IMR-90 (cell line): Measurements from ENCODE around the gene PAEP. TPM values are rescaled to one million over a fixed set of nuclear protein-coding genes. Genes with fewer than 3 reads are reported as not detected.

ENCODE experiments used
- ATAC-seq: fragments of 200-7000 bp; cut with Tn5 transposase; 2 replicates; pipeline ENCODE4 v1.9.1; 2020; ENCODE audit warnings: low read depth, mild to moderate bottlenecking, moderate library complexity
- BruUV-seq: library from RNA; stranded (reverse); fragments of 400-500 nt; replicated peaks from 2 replicates; lab custom pipeline; 2021; lab: Mats Ljungman, UMichigan
- CTCF ChIA-PET: fragments of 300-600 bp; formaldehyde crosslinking; extraction: SDS; loops from one replicate; lab custom pipeline; 2021; ENCODE audit warnings: antibody characterized with exemption; lab: Yijun Ruan, JAX
- POLR2A ChIA-PET: fragments of 300-600 bp; sonication (Branson Sonifier 250); formaldehyde crosslinking; loops from one replicate; lab custom pipeline; 2022; ENCODE audit warnings: antibody characterized with exemption; ENCODE audit not compliant: unreplicated experiment; lab: Charles Lee
- DNase-seq: peaks from one replicate; pipeline ENCODE4 v3.0.0; 2013
- H2AFZ ChIP-seq: replicated peaks from 2 replicates; pipeline ENCODE3; 2013; ENCODE audit warnings: low read length, mild to moderate bottlenecking; ENCODE audit not compliant: poor library complexity
- H2AK5ac ChIP-seq: 2 replicates; pipeline ENCODE4 v1.6.1; 2013; ENCODE audit warnings: low read depth, low read length, inconsistent platforms
- H2AK9ac ChIP-seq: replicated peaks from 2 replicates; pipeline ENCODE3; 2013; ENCODE audit warnings: mild to moderate bottlenecking, low read depth, low read length, moderate library complexity; ENCODE audit not compliant: poor library complexity
- H2BK120ac ChIP-seq: 2 replicates; pipeline ENCODE4 v1.6.1; 2013; ENCODE audit warnings: low read depth, low read length, inconsistent platforms
- H2BK15ac ChIP-seq: 3 replicates; pipeline ENCODE4 v1.6.1; 2013; ENCODE audit warnings: low read depth, low read length, inconsistent platforms
- H2BK20ac ChIP-seq: 2 replicates; pipeline ENCODE4 v1.6.1; 2013; ENCODE audit warnings: low read depth, mild to moderate bottlenecking, inconsistent platforms, low read length, moderate library complexity
- H2BK5ac ChIP-seq: 2 replicates; pipeline ENCODE4 v1.6.1; 2013; ENCODE audit warnings: mild to moderate bottlenecking, low read depth, low read length, inconsistent platforms; ENCODE audit not compliant: poor library complexity, severe bottlenecking
- H3K14ac ChIP-seq: replicated peaks from 2 replicates; pipeline ENCODE4 v1.6.1; 2013; ENCODE audit warnings: low read depth, low read length, inconsistent platforms
- H3K18ac ChIP-seq: 2 replicates; pipeline ENCODE4 v1.6.1; 2013; ENCODE audit warnings: low read depth, low read length, control low read depth
- H3K23ac ChIP-seq: 2 replicates; pipeline ENCODE4 v1.6.1; 2013; ENCODE audit warnings: low read depth, low read length, inconsistent platforms
- H3K27ac ChIP-seq: 2 replicates; pipeline ENCODE4 v1.5.1; 2013; ENCODE audit warnings: mild to moderate bottlenecking, control low read depth, low read length; ENCODE audit not compliant: insufficient read depth
- H3K27me3 ChIP-seq: 2 replicates; pipeline ENCODE4 v1.6.1; 2013; ENCODE audit warnings: low read length; ENCODE audit not compliant: control insufficient read depth, insufficient read depth
- H3K36me3 ChIP-seq: 2 replicates; pipeline ENCODE4 v1.6.1; 2013; ENCODE audit warnings: low read length, mixed read lengths; ENCODE audit not compliant: control insufficient read depth, insufficient read depth
- H3K4ac ChIP-seq: 2 replicates; pipeline ENCODE4 v1.6.1; 2013; ENCODE audit warnings: low read depth, low read length, inconsistent platforms
- H3K4me1 ChIP-seq: 2 replicates; pipeline ENCODE4 v1.6.1; 2013; ENCODE audit warnings: low read length, mixed read lengths; ENCODE audit not compliant: control insufficient read depth, insufficient read depth
- H3K4me2 ChIP-seq: 2 replicates; pipeline ENCODE4 v1.6.1; 2013; ENCODE audit warnings: low read depth, mild to moderate bottlenecking, control low read depth, low read length, moderate library complexity
- H3K4me3 ChIP-seq: 2 replicates; pipeline ENCODE4 v1.5.1; 2013; ENCODE audit warnings: low read depth, mild to moderate bottlenecking, control low read depth, low read length, moderate library complexity; ENCODE audit not compliant: insufficient read depth
- H3K56ac ChIP-seq: 2 replicates; pipeline ENCODE4 v1.6.1; 2013; ENCODE audit warnings: low read length, inconsistent platforms; ENCODE audit not compliant: insufficient read depth; ENCODE audit errors: extremely low read depth
- H3K79me1 ChIP-seq, 2 experiments: 2 replicates each; pipeline ENCODE4 v1.6.1; 2013; ENCODE audit warnings: low read length in 2 of 2, inconsistent platforms in 1 of 2, low read depth in 1 of 2
- H3K9ac ChIP-seq: 2 replicates; pipeline ENCODE4 v1.6.1; 2013; ENCODE audit warnings: low read depth, low read length, control low read depth
- H3K9me1 ChIP-seq: 2 replicates; pipeline ENCODE4 v1.6.1; 2013; ENCODE audit warnings: low read length, inconsistent platforms; ENCODE audit not compliant: insufficient read depth
- H3K9me3 ChIP-seq: 2 replicates; pipeline ENCODE4 v1.6.1; 2013; ENCODE audit warnings: low read length; ENCODE audit not compliant: control insufficient read depth, insufficient read depth
- H4K20me1 ChIP-seq: 2 replicates; pipeline ENCODE4 v1.6.1; 2013; ENCODE audit warnings: low read length, inconsistent platforms; ENCODE audit not compliant: insufficient read depth
- H4K5ac ChIP-seq: 2 replicates; pipeline ENCODE4 v1.6.1; 2013; ENCODE audit warnings: mild to moderate bottlenecking, low read depth, low read length, control low read depth
- H4K8ac ChIP-seq, 2 experiments: 2 replicates each; pipeline ENCODE4 v1.6.1; 2013; ENCODE audit warnings: low read depth in 2 of 2, low read length in 2 of 2, control low read depth in 1 of 2, inconsistent platforms in 1 of 2
- H4K91ac ChIP-seq: 2 replicates; pipeline ENCODE4 v1.6.1; 2013; ENCODE audit warnings: low read depth, low read length, inconsistent platforms; ENCODE audit not compliant: insufficient read depth
- CEBPB ChIP-seq: IDR thresholded peaks from 2 replicates; pipeline ENCODE4 v1.6.1; 2012; ENCODE audit warnings: low read depth, low read length, improper control_type of control experiment
- CHD1 ChIP-seq: IDR thresholded peaks from 2 replicates; pipeline ENCODE4 v1.6.1; 2012; ENCODE audit warnings: low read depth, low read length, improper control_type of control experiment
- ELK1 ChIP-seq: fragments of 150-350 bp; IDR thresholded peaks from 2 replicates; pipeline ENCODE4 v1.6.1; 2016; ENCODE audit warnings: low read depth, mild to moderate bottlenecking, low read length, moderate library complexity, borderline replicate concordance
- FOS ChIP-seq: fragments of 150-350 bp; IDR thresholded peaks from 2 replicates; pipeline ENCODE4 v1.6.1; 2016; ENCODE audit warnings: low read depth, low read length
- MAZ ChIP-seq: IDR thresholded peaks from 2 replicates; pipeline ENCODE4 v1.6.1; 2012; ENCODE audit warnings: low read depth, mild to moderate bottlenecking, low read length, improper control_type of control experiment, moderate library complexity, borderline replicate concordance
- MXI1 ChIP-seq: IDR thresholded peaks from 2 replicates; pipeline ENCODE4 v1.6.1; 2012; ENCODE audit warnings: low read depth, mild to moderate bottlenecking, low read length, moderate library complexity, borderline replicate concordance
- POLR2A ChIP-seq: IDR thresholded peaks from 2 replicates; pipeline ENCODE4 v1.6.1; 2012; ENCODE audit warnings: mild to moderate bottlenecking, low read depth, low read length
- RAD21 ChIP-seq: IDR thresholded peaks from 2 replicates; pipeline ENCODE4 v1.6.1; 2012; ENCODE audit warnings: low read length, improper control_type of control experiment
- RCOR1 ChIP-seq: IDR thresholded peaks from 2 replicates; pipeline ENCODE4 v1.6.1; 2012; ENCODE audit warnings: mild to moderate bottlenecking, low read length, improper control_type of control experiment; ENCODE audit not compliant: insufficient replicate concordance
- RFX5 ChIP-seq: IDR thresholded peaks from 2 replicates; pipeline ENCODE4 v1.8.0; 2012; ENCODE audit warnings: low read depth, mild to moderate bottlenecking, low read length, moderate library complexity
- SMC3 ChIP-seq: fragments of 150-350 bp; IDR thresholded peaks from 2 replicates; pipeline ENCODE4 v1.6.1; 2016; ENCODE audit warnings: low read depth, mild to moderate bottlenecking, antibody characterized with exemption, low read length, moderate library complexity
- WGBS, 2 experiments: methylation state at CpG; one replicate each; pipeline versions ENCODE4 v1.1.5 to v1.1.7; 2013; ENCODE audit warnings: missing lambda C conversion rate in 2 of 2; ENCODE audit not compliant: insufficient read length in 1 of 2; ENCODE audit errors: extremely low coverage in 2 of 2; 5-methylcytosine and 5-hydroxymethylcytosine counted together
- dilution Hi-C: fragments of 300-500 bp; cut with HindIII; formaldehyde crosslinking; loops from one replicate; pipeline ENCODE4 v1.14.3; 2018; ENCODE audit warnings: low sequenced_read_pairs; ENCODE audit not compliant: unreplicated experiment
- in situ Hi-C: fragments of 300-500 bp; cut with MboI; formaldehyde crosslinking; loops from 3 replicates; pipeline ENCODE4 v1.14.3; 2019; ENCODE audit warnings: low sequenced_read_pairs, inconsistent platforms, mixed read lengths
- intact Hi-C: fragments of 100-400 bp; cut with micrococcal nuclease; formaldehyde crosslinking; loops from 2 replicates; pipeline ENCODE4 v1.10.0; 2022
- polyA plus RNA-seq, 3 experiments: library from polyadenylated mRNA; depleted of rRNA; stranded (reverse); fragments of >200 nt; gene quantifications; 2 replicates each; pipeline ENCODE4 v1.2.3, GENCODE V29; 2012; ENCODE audit warnings: low replicate concordance in 1 of 3
- total RNA-seq: library from RNA; depleted of rRNA; stranded (reverse); fragments of >200 nt; gene quantifications from 2 replicates; pipeline ENCODE4 v1.2.3, GENCODE V29; 2012
- TF ChIP-seq, protein P1 (sequence below): conservative IDR thresholded peaks from 2 replicates; pipeline ENCODE4 v1.5.1; 2012; ENCODE audit warnings: mild to moderate bottlenecking, low read depth, low read length, improper control_type of control experiment

PAEP gene
- total and polyA plus RNA-seq, 2 of the 4 experiments (the other 2 are of a cell fraction): not detected

GRCh38 chr9:135514342-135515082 lies 47.0 kb upstream of the PAEP start:
- H3K9me1 ChIP-seq: no peaks in the 10 kb centered on the region
- POLR2A ChIA-PET: no interaction called here
- no peak overlapping the region for H2AK9ac ChIP-seq
- CTCF ChIA-PET: no interaction called here
- H4K20me1 ChIP-seq: no peaks in the 10 kb centered on the region
- H2BK120ac ChIP-seq: no peak overlapping the region
- no peak for ATAC-seq
- H2BK5ac ChIP-seq: no peak overlapping the region
- no peak overlapping the region for H2AFZ ChIP-seq
- no peak overlapping the region for H3K56ac ChIP-seq
- no peak overlapping the region for H3K9ac ChIP-seq
- peaks cover 3% of the 10 kb centered on the region; the same call in 1 of the 2 replicates for H3K27me3 ChIP-seq
- H3K36me3 ChIP-seq: no peaks in the 10 kb centered on the region
- H3K27ac ChIP-seq: no peak overlapping the region
- no peaks in the 10 kb centered on the region for H3K79me1 ChIP-seq
- TF ChIP-seq CHD1: no peak
- no peak for TF ChIP-seq ELK1
- TF ChIP-seq POLR2A: no peak
- TF ChIP-seq MXI1: no peak
- TF ChIP-seq FOS: no peak
- TF ChIP-seq MAZ: no peak
- TF ChIP-seq RFX5: no peak
- TF ChIP-seq SMC3: no peak
- TF ChIP-seq RAD21: no peak
- no peak for TF ChIP-seq CEBPB
- TF ChIP-seq, protein P1, sequence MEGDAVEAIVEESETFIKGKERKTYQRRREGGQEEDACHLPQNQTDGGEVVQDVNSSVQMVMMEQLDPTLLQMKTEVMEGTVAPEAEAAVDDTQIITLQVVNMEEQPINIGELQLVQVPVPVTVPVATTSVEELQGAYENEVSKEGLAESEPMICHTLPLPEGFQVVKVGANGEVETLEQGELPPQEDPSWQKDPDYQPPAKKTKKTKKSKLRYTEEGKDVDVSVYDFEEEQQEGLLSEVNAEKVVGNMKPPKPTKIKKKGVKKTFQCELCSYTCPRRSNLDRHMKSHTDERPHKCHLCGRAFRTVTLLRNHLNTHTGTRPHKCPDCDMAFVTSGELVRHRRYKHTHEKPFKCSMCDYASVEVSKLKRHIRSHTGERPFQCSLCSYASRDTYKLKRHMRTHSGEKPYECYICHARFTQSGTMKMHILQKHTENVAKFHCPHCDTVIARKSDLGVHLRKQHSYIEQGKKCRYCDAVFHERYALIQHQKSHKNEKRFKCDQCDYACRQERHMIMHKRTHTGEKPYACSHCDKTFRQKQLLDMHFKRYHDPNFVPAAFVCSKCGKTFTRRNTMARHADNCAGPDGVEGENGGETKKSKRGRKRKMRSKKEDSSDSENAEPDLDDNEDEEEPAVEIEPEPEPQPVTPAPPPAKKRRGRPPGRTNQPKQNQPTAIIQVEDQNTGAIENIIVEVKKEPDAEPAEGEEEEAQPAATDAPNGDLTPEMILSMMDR: no peak
- TF ChIP-seq RCOR1: no peak
- H4K91ac ChIP-seq: no peak overlapping the region
- no peak overlapping the region for H3K4ac ChIP-seq
- H3K9me3 ChIP-seq: no peaks in the 10 kb centered on the region
- no peak for DNase-seq
- H3K18ac ChIP-seq: no peak overlapping the region
- no peak overlapping the region for H2BK20ac ChIP-seq
- no peak overlapping the region for H3K4me3 ChIP-seq
- H3K14ac ChIP-seq: no peak overlapping the region
- intact Hi-C loops: no loop called here
- H2AK5ac ChIP-seq: no peak overlapping the region
- no peak overlapping the region for H3K4me2 ChIP-seq
- H4K5ac ChIP-seq: no peak overlapping the region
- dilution Hi-C loops: no loop called here
- H3K4me1 ChIP-seq: no peaks in the 10 kb centered on the region
- WGBS, 2 experiments: no CpG with 5 or more reads among the region's 17 CpGs
- BruUV-seq: no TSS peak
- no peak overlapping the region for H3K23ac ChIP-seq
- H2BK15ac ChIP-seq: no peak overlapping the region
- in situ Hi-C loops: no loop called here
- H4K8ac ChIP-seq: no peak overlapping the region
